PC-3 (cell line): ENCODE results near the gene PHF2. TPM values are rescaled to one million over a fixed set of nuclear protein-coding genes. Genes with fewer than 3 reads are reported as not detected.

ENCODE experiments used
- ATAC-seq: fragments of 200-7000 bp; cut with Tn5 transposase; 2 replicates; pipeline ENCODE4 v1.9.1; 2020; ENCODE audit warnings: mild to moderate bottlenecking, moderate library complexity
- BruUV-seq: library from RNA; stranded (reverse); fragments of 400-500 nt; replicated peaks from 2 replicates; lab custom pipeline; 2021; lab: Mats Ljungman, UMichigan
- CTCF ChIA-PET: fragments of 300-600 bp; sonication (Branson Sonifier 250); formaldehyde crosslinking; loops from one replicate; lab custom pipeline; 2022; ENCODE audit warnings: antibody characterized with exemption; lab: Charles Lee
- POLR2A ChIA-PET: fragments of 300-600 bp; sonication (Branson Sonifier 250); formaldehyde crosslinking; loops from one replicate; lab custom pipeline; 2022; ENCODE audit warnings: antibody characterized with exemption; ENCODE audit not compliant: unreplicated experiment; lab: Charles Lee
- DNase-seq: peaks from one replicate; pipeline ENCODE4 v3.0.0-alpha.2; 2015
- H2AFZ ChIP-seq: fragments of 300-600 bp; sonication (generic); 2 replicates; pipeline ENCODE4 v1.6.0; 2016; ENCODE audit warnings: antibody characterized with exemption, low read length
- H3F3A ChIP-seq: fragments of 300-600 bp; sonication (generic); one replicate; pipeline ENCODE4 v1.6.0; 2017; ENCODE audit warnings: antibody characterized with exemption, low read length, control low read depth, mild to moderate bottlenecking; ENCODE audit not compliant: unreplicated experiment
- H3K27ac ChIP-seq: fragments of 300-600 bp; sonication (generic); 2 replicates; pipeline ENCODE4 v1.5.1; 2016; ENCODE audit warnings: mild to moderate bottlenecking, low read length
- H3K27me3 ChIP-seq: fragments of 300-600 bp; sonication (generic); 2 replicates; pipeline ENCODE4 v1.6.1; 2016; ENCODE audit warnings: low read length, mixed read lengths
- H3K36me3 ChIP-seq: fragments of 300-600 bp; sonication (generic); 2 replicates; pipeline ENCODE4 v1.6.1; 2016; ENCODE audit warnings: low read depth, mixed run types, low read length, mixed read lengths
- H3K4me1 ChIP-seq: fragments of 300-600 bp; sonication (generic); 2 replicates; pipeline ENCODE4 v1.5.1; 2016; ENCODE audit warnings: low read length; ENCODE audit not compliant: insufficient read depth
- H3K4me2 ChIP-seq: fragments of 300-600 bp; sonication (generic); 2 replicates; pipeline ENCODE4 v1.6.0; 2016; ENCODE audit warnings: low read length
- H3K4me3 ChIP-seq: fragments of 300-600 bp; sonication (generic); 2 replicates; pipeline ENCODE4 v1.5.1; 2016; ENCODE audit warnings: mild to moderate bottlenecking, low read length, mixed read lengths
- H3K79me2 ChIP-seq: fragments of 300-600 bp; sonication (generic); 2 replicates; pipeline ENCODE4 v1.6.1; 2017; ENCODE audit warnings: low read length, mixed read lengths
- H3K9ac ChIP-seq: fragments of 300-600 bp; sonication (generic); 2 replicates; pipeline ENCODE4 v1.6.0; 2016; ENCODE audit warnings: mild to moderate bottlenecking, low read length
- H3K9me2 ChIP-seq: fragments of 300-600 bp; sonication (generic); replicated peaks from 2 replicates; pipeline ENCODE4 v1.6.1; 2016; ENCODE audit warnings: mixed run types, low read length, mixed read lengths
- H3K9me3 ChIP-seq: fragments of 300-600 bp; sonication (generic); 2 replicates; pipeline ENCODE4 v1.6.1; 2016; ENCODE audit warnings: low read length, mixed read lengths
- H4K20me1 ChIP-seq: fragments of 300-600 bp; sonication (generic); 2 replicates; pipeline ENCODE4 v1.6.1; 2016; ENCODE audit warnings: low read length, mixed read lengths
- CTCF ChIP-seq: fragments of 300-600 bp; sonication (generic); conservative IDR thresholded peaks from 2 replicates; pipeline ENCODE4 v1.5.1; 2017; ENCODE audit warnings: antibody characterized with exemption, low read depth, mild to moderate bottlenecking, low read length
- EZH2 ChIP-seq: fragments of 300-600 bp; sonication (generic); IDR thresholded peaks from one replicate; pipeline ENCODE4 v1.6.1; 2017; ENCODE audit warnings: antibody characterized with exemption, mild to moderate bottlenecking, low read length; ENCODE audit not compliant: unreplicated experiment
- EZH2phosphoT487 ChIP-seq: fragments of 300-600 bp; sonication (generic); IDR thresholded peaks from 2 replicates; pipeline ENCODE4 v1.6.1; 2018; ENCODE audit warnings: mild to moderate bottlenecking, antibody characterized with exemption, low read length, borderline replicate concordance
- intact Hi-C: fragments of 100-400 bp; cut with micrococcal nuclease; formaldehyde crosslinking; loops from 2 replicates; pipeline ENCODE4 v1.9.0; 2023
- total RNA-seq: library from RNA; depleted of rRNA; stranded (reverse); fragments of >200 nt; gene quantifications from 2 replicates; pipeline ENCODE4 v1.2.3, GENCODE V29; 2014

The PHF2 gene
- total RNA-seq, 1 experiment from 2014 or later, result 10.6 TPM

GRCh38 chr9:93667006-93667405 is 90.6 kb downstream of the PHF2 start:
- Histone ChIP-seq H3F3A (no peaks in the 10 kb centered on the region), H4K20me1 (no peaks in the 10 kb centered on the region), H3K27ac (no peak overlapping the region), H2AFZ (no peak overlapping the region), H3K9me3 (no peaks in the 10 kb centered on the region), H3K36me3 (no peaks in the 10 kb centered on the region), H3K4me1 (no peaks in the 10 kb centered on the region), H3K79me2 (no peaks in the 10 kb centered on the region), H3K4me3 (no peak overlapping the region), H3K9me2 (no peaks in the 10 kb centered on the region), H3K27me3 (no peaks in the 10 kb centered on the region), H3K9ac (no peak overlapping the region), H3K4me2 (no peak overlapping the region)
- ATAC-seq (no peak), DNase-seq (no peak)
- BruUV-seq, result no TSS peak
- ChIA-PET CTCF (no interaction called here), POLR2A (no interaction called here)
- TF ChIP-seq EZH2phosphoT487 (no peak), EZH2 (no peak), CTCF (no peak)
- intact Hi-C loops, result no loop called here

GRCh38 chr9:93667627-93668026 is 91.2 kb downstream of the PHF2 start:
- CTCF ChIA-PET, result no interaction called here
- no peak for ATAC-seq

More at GRCh38 chr9:93667627-93668026, 91.2 kb downstream of the PHF2 start:
- H3K9ac ChIP-seq, result no peak overlapping the region
- H3K36me3 ChIP-seq, result no peaks in the 10 kb centered on the region
- H3K9me2 ChIP-seq, result no peaks in the 10 kb centered on the region
- TF ChIP-seq EZH2 (no peak), EZH2phosphoT487 (no peak), CTCF (no peak)
- intact Hi-C loops, result no loop called here
- no peak overlapping the region for H3K4me2 ChIP-seq
- H3K4me3 ChIP-seq, result no peak overlapping the region
- no TSS peak for BruUV-seq
- H3K27me3 ChIP-seq, result no peaks in the 10 kb centered on the region
- no peaks in the 10 kb centered on the region for H3K79me2 ChIP-seq
- H4K20me1 ChIP-seq, result no peaks in the 10 kb centered on the region
- DNase-seq, result no peak
- no peaks in the 10 kb centered on the region for H3K9me3 ChIP-seq
- no peak overlapping the region for H2AFZ ChIP-seq
- H3F3A ChIP-seq, result no peaks in the 10 kb centered on the region
- POLR2A ChIA-PET, result no interaction called here
- H3K27ac ChIP-seq, result no peak overlapping the region
- H3K4me1 ChIP-seq, result no peaks in the 10 kb centered on the region
